CD4-positive, alpha-beta T cell treated with Interleukin-2 at 100 ng/mL for 4 hours (primary cell): ENCODE results near the gene KCNE2.

Experiments
- DNase-seq: peaks from one replicate; pipeline ENCODE4 v3.0.0-alpha.2; 2020; ENCODE audit warnings: low spot score

The KCNE2 gene, protein sequence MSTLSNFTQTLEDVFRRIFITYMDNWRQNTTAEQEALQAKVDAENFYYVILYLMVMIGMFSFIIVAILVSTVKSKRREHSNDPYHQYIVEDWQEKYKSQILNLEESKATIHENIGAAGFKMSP

DNA sequence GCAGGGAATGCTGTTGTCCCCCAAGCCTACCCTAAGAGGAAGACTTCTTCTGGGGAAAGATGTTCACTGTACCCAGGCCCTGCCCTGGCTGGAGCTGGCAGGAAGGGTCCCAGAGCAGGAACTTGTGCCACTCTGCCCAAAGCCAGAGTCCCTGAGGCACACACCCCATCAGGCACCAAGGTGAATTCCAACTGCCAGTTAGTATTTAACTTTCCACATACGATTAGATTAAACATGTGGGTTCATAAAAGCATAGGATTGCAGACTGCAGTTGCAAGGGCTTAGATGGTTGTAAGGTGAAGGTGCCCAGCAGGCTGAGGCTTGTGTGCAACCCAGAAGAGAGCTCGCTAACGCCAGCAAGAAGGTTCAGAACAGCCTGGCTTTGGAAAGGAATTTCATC lies at the start of gene KCNE2:
KCNE2 (plus strand) TSS at position 274 of the 400 bp plus-strand sequence. CDS start 6,473 bp downstream, outside the sequence.
- DNase-seq = no peak

DNA sequence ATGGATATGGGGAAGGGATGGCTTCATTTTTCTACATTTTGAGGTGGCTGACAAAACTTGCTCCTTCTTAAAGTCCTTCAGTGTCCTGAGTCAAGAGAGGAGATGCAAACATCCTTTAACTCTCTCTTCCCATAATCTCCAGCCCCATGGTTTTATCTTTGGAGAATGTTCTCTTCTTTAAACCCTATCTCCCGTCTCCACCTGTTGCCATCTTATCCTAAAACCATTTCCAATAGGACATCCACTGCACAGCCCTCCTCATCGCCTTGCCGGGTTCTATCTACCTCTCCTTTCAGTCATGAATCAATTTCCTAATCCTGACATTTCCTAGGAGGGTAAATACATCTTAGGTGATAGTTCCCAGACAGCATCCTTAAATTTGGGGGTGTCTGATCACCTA lies 44.2 kb upstream of the KCNE2 start:
- no peak for DNase-seq

DNA sequence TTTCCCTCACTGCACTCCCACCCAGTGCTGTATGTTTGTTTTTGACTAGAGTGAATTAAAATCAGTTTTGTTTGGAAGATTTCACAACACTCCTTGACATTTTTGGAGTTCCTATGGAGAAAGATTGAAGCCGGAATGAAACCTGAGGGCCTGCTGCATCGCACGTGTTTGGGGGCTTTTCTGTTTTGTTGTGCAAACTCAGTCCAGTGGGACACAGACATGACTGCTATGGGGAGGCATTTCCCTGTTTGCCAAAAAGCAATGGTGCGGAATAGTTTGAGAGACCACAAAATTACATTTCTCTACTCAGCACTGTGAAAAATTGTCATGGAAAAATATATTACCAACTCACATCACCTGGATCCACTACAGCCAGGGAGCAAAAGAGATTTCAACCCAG lies 43.8 kb upstream of the KCNE2 start:
- no peak for DNase-seq

DNA sequence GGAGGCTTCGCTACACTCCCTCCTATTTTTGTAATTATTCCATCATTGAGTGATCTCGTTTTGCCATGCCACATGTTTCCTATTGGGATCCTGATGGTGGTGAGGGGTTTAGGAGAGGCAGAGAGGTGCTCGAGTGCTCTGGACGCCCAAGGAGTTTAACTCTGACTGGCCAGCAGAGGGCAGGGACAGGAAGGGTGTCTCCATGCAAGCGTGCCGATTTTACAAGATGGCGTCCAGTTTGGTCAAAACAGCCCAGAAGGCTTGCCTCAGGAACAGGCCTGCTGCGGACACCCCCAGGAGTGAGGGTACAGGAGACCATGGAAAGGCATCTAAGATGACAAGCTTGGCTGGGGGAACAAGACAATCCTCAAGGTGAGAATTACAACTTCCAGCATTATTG lies 33.8 kb upstream of the KCNE2 start:
- DNase-seq = no peak

DNA sequence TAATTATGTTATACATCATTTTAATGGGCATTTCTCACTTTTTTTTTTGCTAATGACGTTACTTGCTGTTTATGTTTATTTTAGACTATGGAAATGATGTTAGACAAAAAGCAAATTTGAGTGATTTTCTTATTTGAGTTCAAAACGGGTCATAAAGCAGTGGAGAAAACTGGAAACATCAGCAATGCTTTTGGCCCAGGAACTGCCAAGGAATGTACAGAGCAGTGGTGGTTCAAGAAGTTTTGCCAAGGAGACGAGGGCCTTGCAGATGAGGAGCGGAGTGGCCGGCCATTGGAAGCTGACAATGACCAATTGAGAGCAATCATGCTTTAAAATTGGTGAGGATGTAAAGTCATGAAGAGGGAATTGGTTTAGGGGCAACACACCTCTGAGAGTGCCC lies 32.1 kb upstream of the KCNE2 start:
- DNase-seq = no peak

DNA sequence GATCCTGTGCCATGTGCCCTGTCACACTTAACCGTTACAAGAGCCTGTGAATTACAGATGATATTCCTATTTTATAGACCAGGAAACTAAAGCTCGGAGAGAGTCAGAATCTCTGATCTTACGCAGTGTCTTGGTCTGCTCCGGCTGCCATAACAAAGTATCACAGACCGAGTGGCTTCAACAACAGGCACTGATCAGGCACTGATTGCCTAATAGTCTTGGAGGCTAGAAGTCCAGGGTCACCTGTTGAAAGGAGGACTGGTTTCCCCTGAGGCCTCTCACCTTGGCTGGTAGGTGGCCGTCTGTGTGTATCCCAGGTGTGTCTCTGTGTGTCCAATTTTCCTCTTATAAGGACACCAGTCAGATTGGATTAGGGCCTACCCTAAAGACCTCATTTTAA lies 31.5 kb upstream of the KCNE2 start:
- DNase-seq = no peak

DNA sequence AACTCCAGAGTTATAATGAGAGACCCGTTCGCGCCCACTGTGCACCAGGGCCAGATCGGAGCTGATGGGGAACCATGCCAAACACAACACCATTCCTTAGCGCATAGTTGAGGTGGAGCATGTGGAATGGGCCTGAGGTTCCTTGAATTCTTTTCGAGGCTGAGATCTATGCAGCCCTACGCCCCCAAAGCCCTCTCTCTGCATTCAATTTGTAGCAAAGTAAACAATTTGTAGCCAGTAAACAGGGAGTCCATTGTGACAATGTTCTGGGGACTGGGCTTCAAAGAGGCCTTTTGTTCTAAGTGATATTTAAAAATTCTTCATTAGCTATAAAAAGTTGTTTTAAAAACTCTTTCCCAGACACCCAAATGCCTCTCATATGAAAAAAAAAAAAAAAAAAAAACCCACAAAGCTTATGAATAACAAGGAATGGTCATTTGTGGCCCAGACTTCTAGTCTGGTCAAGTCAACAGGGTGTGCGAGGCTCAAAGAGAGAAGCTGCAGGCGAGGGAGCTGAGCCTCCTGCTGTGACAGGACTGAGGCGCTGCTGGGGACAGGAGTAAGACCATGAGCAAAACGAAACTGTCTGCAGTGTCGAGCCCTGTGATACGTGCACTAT lies 30.6 kb upstream of the KCNE2 start:
- DNase-seq = no peak

DNA sequence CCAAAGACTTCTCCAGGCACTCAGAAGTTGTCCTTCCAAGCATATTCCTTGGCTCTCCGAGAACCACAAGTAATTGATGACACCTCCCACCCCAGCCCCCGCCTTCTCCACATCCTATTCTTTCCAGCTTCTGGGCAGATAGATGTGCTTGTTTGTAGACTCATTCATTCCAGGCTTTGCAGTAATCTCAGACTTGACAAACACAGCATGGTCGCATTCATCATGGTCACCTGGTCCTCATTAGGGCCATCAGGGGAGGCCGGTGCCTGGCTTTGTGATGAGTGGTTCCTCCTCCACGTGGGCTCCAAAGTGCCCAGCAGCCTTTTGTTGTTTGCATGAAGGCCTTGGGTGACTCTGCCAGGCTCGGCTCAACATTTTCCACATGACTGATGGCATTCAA lies 28.5 kb upstream of the KCNE2 start:
- no peak for DNase-seq

DNA sequence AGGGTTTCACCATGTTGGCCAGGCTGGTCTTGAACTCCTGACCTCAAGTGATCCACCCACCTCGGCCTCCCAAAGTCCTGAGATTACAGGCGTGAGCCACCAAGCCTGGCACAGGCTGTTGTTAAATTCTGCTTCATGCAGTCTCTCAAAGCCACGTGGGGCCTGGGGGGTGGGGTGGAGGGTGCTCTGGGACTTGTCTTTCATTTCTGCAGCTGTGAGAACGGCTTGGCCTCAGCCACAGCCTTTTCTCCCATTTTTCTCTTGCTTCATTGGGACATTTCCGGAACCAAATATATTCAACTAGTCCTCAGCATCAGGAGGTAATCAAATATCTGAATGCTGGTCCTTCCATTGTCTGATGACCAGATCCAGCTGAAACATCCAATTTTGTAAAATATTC lies 27.6 kb upstream of the KCNE2 start:
- DNase-seq = no peak

DNA sequence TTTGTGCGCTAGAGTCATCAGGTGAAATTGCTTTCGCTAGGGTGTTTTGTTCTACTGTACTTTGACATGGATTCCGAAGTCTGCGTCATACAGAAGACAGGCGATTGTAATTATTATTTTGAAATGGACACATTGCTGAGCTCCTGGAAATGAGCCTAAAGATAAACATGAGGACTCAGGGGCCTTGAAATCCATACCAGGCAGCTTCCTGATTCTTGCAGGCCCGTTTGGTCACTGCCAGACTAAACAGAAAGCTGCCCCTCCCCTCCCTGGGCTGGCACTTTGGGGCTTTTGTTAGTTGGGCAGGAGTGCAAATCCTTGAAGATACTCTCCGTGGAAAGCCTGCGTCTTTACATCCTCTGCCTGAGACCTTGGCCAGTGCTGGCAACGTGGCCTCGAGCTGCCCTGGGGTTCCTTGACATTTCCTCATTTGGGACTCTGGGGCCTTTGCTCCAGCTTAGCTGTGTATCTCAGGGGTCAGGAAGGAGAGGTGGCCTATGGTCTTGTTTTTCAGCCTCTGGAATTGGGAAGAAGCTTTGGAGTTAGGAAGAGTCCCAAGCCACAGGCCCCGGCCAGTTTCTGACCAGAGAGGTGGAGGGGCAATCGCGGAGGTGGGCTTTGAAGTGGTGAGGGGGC lies 26.9 kb upstream of the KCNE2 start:
- DNase-seq = no peak

DNA sequence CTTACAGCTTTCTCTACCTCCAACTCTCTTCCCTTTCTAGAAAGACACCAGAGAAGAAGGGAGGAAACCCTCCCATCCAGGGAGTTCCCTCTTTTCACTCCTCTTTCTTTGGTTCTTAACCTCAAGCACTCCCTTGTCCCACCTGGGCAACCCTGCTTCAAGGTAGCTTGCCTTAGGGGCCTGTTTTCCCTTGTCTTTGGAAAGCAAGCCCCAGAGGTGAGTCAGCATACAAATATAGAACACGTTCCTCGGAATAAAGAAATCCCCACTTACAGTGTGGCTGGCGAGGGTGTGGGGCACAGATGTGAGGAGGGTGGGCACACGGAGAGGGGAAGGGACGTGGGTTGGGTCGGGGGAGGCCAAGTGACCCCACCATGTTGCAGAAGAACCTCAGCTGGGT lies 26.1 kb upstream of the KCNE2 start:
- DNase-seq = no peak

DNA sequence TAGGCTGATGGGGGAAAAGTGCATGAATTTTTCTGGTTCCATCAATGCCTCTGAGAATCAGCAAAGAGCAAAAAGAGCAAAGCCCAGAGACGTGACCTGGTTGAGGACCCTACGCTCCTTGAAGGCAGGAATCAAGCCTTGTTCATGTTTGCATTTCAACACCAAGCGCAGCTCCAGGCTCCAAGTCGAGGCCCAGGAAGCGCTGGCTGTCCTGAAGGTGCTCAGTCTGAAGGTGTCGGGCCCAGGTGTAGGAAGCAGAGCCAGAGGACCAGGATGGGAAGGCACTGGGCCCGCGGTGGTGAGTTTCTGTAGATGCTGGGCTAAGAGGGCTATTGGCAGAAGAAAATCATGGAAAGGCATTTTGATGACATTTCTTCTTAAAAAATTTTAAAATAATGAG lies 25.6 kb upstream of the KCNE2 start:
- no peak for DNase-seq

DNA sequence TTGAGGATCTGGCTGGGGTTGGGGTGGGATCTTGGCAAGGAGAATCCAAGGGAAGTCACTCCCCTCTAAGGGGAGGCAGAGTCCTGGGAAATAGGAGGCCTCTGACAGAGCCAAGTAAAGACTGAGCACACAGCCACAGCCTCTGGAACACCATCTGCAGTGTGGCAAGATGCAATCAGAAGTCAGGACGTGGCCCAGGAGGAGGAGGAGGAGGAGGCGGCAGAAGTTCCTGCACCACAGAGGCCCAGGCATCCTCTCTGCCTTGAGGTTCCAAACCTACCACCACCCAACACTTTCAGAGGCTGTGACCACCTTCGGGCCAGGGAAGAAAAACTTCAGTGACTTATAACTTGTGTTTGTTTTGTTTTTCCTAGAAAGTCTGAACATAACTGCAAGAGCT lies 23.7 kb upstream of the KCNE2 start:
- no peak for DNase-seq

DNA sequence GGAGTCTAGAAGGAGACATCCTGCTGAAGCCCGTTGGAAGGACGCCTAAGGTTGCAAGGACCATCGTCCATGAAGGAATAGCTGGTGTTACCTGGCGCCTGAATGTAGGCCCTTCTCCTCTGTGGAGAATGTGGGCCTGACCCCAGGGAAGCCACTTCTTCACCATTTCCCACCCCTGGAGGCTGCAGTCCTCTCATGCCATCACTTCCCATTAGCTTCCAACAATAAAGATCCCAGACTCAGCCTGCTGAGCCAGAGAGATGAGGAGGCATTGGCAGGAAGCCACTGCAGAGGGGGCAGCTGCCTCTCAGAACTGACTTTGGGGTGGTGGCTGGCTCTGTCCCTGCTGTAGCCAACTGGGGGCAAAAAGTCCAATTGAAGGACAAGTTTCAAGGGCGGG lies 21.3 kb upstream of the KCNE2 start:
- DNase-seq = no peak

DNA sequence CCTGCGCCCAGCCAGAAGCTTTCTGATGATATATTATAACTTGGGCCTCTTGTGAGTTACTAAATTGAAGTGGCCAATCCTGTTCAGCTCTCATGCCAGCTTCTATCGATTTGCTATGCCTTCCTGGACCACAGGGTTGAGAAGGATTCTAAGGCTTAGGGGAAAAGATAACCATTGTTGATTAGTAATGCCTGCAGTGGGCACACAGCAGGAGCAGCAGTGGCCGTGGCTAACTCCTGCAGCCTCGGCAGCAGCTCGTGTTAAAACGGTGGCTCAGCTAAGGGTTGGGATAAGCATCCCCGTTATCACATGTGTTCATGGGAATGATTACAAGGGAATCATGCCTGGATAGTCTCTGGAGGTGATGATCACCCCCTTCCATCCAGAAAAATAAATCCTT lies 20.5 kb upstream of the KCNE2 start:
- DNase-seq = no peak

DNA sequence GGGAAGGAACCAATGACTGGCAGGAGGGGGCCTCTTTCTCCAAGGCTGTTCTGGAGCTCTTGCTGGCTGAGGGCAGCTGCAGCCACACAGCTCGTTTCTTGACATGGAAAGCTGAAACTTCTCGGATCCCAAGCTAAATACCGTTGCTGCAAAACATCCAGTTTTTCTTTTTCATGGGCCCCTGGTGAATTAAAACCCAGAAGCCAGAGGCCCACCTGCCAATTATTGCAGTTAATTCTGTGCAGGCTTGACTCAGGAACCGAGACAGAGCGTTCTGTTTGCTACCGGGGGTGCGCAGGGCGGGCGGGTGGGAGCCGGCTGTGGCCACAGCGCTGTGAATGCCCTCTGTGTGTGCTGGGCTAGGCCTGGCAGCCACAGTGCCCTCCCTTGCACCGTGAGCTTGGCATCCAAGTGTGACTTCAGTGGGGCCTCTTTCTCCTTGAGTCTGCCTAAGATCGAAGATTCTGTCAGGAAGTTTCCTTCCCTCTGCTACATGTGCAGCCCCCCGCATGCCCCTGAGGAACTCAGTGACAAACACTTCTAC lies 19.9 kb upstream of the KCNE2 start:
- DNase-seq = no peak

DNA sequence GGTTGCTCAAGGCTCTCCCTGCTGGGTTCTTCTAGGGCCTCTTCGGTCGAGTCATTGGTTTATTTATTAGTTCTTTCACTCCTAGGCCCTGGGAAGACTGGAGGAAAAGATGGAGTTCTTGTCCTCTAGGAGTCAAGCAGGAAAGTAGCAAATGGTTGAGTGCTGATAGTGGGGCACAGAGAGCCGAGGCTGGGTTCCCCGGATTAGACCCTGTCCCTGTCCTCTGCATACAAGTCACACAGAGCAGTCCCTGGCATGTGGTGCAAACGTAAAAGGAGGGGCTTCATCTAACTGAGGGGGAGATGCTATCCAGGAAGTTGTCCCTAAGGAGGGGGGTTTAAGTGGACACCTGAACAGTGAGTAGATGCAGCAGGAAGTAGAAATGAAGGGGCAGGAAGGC lies 19.2 kb upstream of the KCNE2 start:
- DNase-seq = no peak

DNA sequence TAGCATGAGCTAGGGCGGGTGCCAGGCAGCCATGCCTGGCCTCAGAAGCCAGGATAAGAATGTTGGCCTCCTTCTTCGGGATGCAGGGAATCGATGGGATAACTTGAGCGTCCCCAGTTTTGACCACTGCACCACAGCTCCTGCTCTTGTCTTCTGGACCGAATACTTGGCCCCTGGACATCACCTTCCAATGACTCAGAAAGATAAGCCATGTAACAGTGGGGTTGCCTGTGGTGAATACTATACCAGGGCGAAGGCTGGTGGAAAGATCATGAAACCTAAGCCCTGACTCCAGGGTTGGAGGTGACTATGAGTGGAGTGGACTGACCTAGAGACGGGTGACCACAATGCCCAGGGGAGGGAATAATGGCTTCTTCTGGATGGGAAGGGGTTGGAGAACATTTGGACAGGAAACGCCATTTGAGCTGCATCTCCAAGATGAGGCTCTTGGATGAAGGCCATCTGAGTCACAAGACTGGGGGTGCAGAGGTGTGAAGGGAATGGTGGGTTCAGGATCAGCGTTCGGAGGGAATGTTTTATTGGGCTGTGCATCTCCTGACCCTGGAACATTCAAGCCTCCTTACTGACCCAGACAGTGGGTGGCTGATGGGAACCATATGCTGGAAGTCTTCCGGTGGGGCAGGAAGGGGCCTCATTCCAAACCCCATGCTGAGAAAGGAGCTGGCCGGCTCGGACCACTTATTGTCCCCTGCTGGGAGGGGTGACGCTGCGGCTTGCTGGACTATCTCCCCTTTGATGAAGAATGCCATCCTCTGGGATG lies 18.5 kb upstream of the KCNE2 start:
- no peak for DNase-seq

DNA sequence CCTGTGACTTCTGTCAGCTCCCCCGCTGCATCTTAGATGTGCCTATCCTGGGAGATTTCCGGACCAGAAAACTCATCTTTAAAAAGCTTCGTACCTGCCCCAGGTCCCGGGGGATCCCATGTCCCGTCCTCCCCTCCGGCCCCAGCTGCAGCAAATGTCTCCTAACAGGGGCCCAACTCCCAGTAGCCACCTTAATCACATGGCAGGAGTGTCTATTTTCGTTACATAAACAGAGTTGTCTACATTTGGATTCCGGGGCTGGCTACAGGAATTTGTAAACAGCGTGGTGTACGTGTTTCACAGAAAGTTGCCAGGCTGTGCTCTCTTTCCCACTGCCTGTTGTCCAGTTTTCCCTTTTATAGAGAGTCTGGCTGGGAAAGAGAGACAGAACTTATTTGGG lies 17.9 kb upstream of the KCNE2 start:
- no peak for DNase-seq

DNA sequence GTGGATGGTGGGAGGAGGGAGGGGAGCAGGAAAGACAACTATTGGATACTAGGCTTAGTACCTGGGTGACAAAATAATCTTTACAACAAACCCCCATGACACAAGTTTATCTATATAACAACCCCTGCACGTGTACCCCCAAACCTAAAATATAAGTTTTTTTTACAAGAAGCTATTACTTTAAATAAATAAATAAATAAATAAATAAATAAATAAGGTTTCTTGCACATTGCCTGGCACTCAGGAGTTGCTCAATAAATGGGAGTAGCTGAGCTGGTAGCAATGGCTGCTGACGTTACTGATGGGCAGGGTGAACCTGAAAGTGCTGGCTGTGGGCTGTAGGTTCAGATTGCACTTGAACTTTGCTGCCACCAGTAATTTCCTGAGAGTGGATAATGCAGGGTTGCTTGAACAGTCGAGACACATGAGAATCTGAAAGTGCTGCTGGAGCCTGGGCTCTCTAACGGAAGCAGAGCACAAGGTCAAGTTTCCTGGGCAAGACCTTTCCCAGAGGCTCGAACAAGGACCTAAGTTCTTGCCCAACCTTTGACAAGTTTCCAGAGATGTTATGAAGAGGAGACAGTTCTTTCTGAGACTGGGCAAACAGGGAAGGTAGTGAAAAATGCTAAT lies 14.8 kb upstream of the KCNE2 start:
- DNase-seq = no peak

DNA sequence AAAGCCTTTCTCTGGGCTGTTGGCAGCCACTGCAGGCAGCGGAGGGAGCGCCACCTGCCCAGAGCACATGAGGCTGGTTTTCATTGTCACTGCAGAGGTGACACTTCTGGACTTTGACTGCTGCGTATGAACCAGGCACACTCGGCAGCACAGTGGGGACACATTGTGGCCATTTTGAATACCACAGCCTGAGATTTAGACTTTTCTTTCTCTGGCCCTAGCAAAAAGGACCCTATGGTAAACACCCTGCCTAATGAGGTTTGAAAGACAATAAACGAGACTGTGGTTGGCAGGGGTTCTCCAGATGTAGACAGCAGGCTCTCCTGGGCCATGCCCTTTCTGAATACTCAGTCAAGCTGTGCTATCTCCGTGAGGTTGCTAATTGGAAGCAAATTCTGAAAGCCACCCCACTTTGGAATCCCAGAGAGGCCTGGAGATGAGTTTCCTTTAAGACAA lies 12.0 kb upstream of the KCNE2 start:
- peak; percentile 25 for DNase-seq

DNA sequence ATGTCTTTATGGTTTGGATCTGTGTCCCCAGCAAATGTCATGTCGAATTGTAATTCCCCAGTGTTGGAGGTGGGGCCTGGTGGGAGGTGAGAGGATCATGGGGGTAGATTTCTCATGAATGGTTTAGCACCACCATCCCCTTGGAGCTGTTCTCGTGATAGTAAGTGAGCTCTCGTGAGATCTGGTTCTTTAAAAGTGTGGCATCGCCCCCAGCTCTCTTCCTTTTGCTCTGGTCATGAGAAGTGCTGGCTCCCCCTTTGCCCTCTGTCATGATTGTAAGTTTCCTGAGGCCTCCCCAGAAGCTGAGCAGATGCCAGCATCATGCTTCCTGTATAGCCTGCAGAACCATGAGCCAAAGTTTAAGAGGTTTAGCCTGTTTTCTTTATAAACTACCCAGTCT lies 11.2 kb upstream of the KCNE2 start:
- DNase-seq = no peak
